D721Med (cell line): ENCODE data around the gene FEM1A.
A peak's percentile ranks its signal among the peaks of the same experiment; 100 is the strongest.

Experiments
- DNase-seq: peaks from one replicate; pipeline ENCODE4 v3.0.0; 2011; ENCODE audit warnings: low spot score; ENCODE audit not compliant: insufficient read length
- FAIRE-seq: peaks from 2 replicates; lab custom pipeline; 2011; peaks lifted over from hg19 to GRCh38; lab: Jason Lieb, UNC
- TF ChIP-seq, protein P1 (sequence below): IDR thresholded peaks from 2 replicates; pipeline ENCODE4 v1.5.1; 2012; ENCODE audit warnings: mild to moderate bottlenecking, control low read depth; ENCODE audit not compliant: insufficient read depth; ENCODE audit errors: missing control alignments

The FEM1A gene

DNA sequence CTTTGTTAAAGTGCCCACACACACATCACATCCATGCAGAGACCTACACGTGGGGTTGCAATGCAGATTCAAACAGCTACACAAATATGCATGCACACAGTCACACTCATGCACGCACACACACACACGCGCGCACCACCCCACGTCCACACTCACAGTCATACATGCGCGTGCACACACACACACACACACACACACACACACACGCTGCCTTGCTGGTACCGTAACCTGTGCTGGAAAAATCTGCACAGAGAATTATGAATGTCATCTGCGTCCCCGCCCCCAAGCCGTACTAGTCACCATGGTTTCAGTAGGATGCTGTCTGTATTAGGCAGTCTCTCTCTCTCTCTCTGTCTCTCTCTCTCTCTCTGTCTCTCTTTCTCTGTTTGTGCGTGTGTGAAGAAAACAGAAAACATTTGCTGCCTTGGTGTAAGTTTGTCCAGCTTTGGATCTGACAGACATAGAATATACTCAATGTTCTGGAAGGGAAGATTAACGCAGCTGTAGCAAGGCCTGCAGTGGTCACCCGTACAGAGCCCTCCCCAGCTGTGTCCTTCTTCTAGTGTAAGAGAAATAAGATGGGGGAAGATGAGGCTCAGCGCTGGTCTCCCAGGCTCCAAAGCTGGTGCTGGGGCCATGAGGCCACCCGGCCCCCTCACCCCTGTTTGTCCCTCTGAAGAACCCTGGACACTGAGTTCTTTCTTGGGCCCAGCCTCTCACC, 41.5 kb upstream of the FEM1A start:
- FAIRE-seq, result no peak
- TF ChIP-seq, protein P1, sequence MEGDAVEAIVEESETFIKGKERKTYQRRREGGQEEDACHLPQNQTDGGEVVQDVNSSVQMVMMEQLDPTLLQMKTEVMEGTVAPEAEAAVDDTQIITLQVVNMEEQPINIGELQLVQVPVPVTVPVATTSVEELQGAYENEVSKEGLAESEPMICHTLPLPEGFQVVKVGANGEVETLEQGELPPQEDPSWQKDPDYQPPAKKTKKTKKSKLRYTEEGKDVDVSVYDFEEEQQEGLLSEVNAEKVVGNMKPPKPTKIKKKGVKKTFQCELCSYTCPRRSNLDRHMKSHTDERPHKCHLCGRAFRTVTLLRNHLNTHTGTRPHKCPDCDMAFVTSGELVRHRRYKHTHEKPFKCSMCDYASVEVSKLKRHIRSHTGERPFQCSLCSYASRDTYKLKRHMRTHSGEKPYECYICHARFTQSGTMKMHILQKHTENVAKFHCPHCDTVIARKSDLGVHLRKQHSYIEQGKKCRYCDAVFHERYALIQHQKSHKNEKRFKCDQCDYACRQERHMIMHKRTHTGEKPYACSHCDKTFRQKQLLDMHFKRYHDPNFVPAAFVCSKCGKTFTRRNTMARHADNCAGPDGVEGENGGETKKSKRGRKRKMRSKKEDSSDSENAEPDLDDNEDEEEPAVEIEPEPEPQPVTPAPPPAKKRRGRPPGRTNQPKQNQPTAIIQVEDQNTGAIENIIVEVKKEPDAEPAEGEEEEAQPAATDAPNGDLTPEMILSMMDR, result no peak
- no peak for DNase-seq

DNA sequence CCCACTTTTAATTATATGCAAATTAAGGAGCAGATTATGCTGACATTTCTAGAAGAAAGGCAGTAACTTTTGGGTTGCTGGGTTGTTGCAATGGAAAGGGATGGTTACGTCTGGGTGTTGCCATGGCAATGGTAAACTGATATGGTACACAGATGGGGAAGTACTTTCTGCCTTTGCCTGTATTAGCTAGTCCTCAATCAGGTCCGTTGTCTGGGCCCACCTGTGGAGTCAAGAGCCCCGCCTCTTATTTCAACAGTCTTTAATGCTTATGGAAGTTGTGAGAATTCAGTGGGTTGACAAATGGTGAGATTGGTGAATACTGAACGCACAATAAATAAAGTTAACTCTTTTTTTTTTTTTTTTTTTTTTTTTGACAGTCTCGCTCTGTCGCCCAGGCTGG, 37.3 kb upstream of the FEM1A start:
- FAIRE-seq (no peak), DNase-seq (no peak)
- TF ChIP-seq, protein P1, result no peak

DNA sequence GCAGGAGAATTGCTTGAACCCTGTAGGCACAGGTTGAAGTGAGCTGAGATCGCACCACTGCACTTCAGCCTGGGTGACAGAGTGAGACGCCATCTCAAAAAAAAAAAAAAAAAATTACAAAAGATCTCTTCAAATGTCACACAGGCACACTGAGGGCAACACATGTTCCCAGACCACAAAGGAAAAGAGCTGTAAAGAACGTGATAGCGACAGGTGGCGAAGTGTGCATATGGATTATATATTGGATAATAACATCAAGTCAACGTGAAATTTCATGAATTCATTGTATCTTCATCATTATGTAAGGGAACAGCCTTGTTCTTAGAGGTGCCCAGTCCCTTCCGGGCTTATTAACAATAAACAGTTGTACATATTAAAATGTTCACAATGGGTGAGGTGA, 36.1 kb upstream of the FEM1A start:
- TF ChIP-seq, protein P1, result no peak
- FAIRE-seq (no peak), DNase-seq (no peak)

DNA sequence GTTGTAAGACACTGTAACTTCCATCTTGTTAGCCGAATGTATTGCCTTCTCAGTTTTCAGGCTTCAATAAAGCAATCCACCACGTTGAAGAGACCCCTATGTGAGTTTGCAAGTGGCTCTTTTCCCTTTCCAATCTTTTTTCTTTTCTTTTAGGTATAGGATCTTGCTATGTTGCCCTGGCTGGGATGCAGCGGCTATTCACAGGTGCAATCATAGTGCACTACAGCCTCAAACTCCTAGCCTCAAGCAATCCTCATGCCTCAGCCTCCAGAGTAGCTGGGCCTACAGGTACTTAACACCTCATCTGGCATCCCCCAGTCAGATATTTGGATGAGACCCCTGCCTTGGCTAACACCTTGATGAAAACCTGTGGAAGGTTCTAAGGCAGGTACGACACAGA, 33.5 kb upstream of the FEM1A start:
- DNase-seq (no peak), FAIRE-seq (no peak)
- TF ChIP-seq, protein P1, result no peak

DNA sequence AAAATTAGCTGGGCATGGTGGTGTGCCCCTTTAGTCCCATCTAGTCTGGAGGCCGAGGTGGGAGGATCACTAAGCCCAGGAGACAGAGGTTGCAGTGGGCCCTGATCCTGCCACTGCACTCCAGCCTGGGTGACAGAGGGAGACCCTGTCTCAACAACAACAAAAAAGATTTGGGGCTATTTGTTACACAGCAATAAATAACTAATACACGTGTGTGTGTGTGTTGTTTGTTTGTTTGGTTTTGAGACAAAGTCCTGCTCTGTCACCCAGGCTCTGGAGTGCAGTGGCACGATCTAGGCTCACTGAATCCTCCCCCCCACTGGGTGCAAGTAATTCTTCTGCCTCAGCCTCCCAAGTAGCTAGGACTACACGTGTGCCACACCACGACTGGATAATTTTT, 32.9 kb upstream of the FEM1A start:
- TF ChIP-seq, protein P1, result no peak
- no peak for DNase-seq
- FAIRE-seq, result no peak

DNA sequence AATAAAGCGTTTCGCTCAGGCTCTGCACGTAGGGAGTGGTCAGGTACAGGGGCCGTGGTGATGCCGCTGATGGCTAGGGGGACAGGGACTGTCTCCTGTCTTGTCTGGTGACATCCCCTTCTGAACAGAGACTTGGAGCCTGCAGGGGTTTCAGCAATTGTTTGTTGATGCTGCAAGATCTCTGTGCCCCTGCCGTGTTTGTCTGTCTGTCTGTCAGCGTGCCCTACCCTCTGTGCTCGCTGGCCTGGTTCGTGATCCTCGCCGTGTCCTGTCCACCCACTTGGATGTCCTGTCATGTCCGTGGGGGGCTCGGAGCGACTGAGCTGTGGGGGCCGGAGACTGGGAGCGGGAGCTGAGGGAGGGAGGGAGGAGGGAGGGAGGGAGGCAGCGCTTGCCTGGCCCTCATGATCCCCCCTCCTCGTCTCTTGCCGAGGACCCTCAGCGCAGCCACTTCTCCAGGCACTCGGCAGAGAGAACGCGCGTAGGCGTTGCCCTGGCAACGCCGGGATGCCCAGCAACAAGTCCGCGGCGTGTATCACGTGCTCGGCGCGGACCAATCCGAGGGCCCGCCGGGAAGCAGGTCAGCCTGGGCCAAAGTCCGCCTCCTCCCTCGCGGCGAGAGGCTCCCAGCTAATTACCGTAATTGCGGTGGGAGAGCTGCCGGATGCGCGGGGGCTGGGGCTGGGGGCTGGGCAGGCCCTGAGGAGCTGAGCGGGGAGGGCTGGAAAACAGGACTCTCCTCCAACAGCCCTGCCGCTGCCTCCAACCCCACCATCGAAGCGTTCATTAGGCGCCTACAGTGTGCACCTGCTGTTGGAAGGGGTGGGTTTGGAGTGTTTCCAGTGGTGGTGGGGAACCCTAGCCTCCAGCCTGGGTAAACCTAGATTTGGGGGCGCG, 31.9 kb upstream of the FEM1A start:
- TF ChIP-seq, protein P1, result no peak
- DNase-seq, result peak; percentile 99
- no peak for FAIRE-seq
